ENCODE data around the gene SERPINA5. TPM values are rescaled to one million over a fixed set of nuclear protein-coding genes. Genes with fewer than 3 reads are reported as not detected.
"Not testable (repeated sequence)": the region's sequence is repeated elsewhere in the genome, so short reads cannot be mapped to it uniquely, and the experiment has no call there.

SERPINA5 gene
- polyA plus RNA-seq, 4 donors = 2.9 to 12.8 (median 9.4) TPM

- DNase-seq (ENCODE audit: low read depth in 4 of 4, low spot score in 3 of 4) = no peak
Measured at GRCh38 chr14:94621358-94622134, 40.3 kb downstream of the SERPINA5 start.

- DNase-seq (ENCODE audit: low read depth in 4 of 4, low spot score in 3 of 4) = no peak
Measured at GRCh38 chr14:94622653-94623421, 41.6 kb downstream of the SERPINA5 start.

- DNase-seq (ENCODE audit: low read depth in 4 of 4, low spot score in 3 of 4) = no peak
Measured at GRCh38 chr14:94623422-94623809, 42.2 kb downstream of the SERPINA5 start.

GRCh38 chr14:94623856-94624499 lies 42.8 kb downstream of the SERPINA5 start:
- no peak for DNase-seq (ENCODE audit: low read depth in 4 of 4, low spot score in 3 of 4)

GRCh38 chr14:94624537-94625352 lies 43.5 kb downstream of the SERPINA5 start:
- no peak for DNase-seq (ENCODE audit: low read depth in 4 of 4, low spot score in 3 of 4)

GRCh38 chr14:94625353-94625635 lies 44.1 kb downstream of the SERPINA5 start:
- no peak for DNase-seq (ENCODE audit: low read depth in 4 of 4, low spot score in 3 of 4)

- no peak for DNase-seq (ENCODE audit: low read depth in 4 of 4, low spot score in 3 of 4)
Measured at GRCh38 chr14:94628578-94628977, 47.4 kb downstream of the SERPINA5 start.

GRCh38 chr14:94630396-94630795 lies 49.2 kb downstream of the SERPINA5 start:
- no peak for DNase-seq (ENCODE audit: low read depth in 4 of 4, low spot score in 3 of 4)

GRCh38 chr14:94631050-94631449 lies 49.8 kb downstream of the SERPINA5 start:
- DNase-seq (ENCODE audit: low read depth in 4 of 4, low spot score in 3 of 4) = no peak

- DNase-seq (ENCODE audit: low read depth in 4 of 4, low spot score in 3 of 4) = no peak
Measured at GRCh38 chr14:94631536-94632304, 50.5 kb downstream of the SERPINA5 start.

- no peak for DNase-seq (ENCODE audit: low read depth in 4 of 4, low spot score in 3 of 4)
Measured at GRCh38 chr14:94632305-94632590, 51.0 kb downstream of the SERPINA5 start.

- DNase-seq (ENCODE audit: low read depth in 4 of 4, low spot score in 3 of 4) = no peak
Measured at GRCh38 chr14:94633121-94633520, 51.9 kb downstream of the SERPINA5 start.

GRCh38 chr14:94635154-94635553 lies 53.9 kb downstream of the SERPINA5 start:
- DNase-seq (ENCODE audit: low read depth in 4 of 4, low spot score in 3 of 4) = no peak

- no peak for DNase-seq (ENCODE audit: low read depth in 4 of 4, low spot score in 3 of 4)
Measured at GRCh38 chr14:94636744-94637412, 55.7 kb downstream of the SERPINA5 start.

GRCh38 chr14:94637814-94638213 lies 56.6 kb downstream of the SERPINA5 start:
- not testable (repeated sequence) for DNase-seq (ENCODE audit: low read depth in 4 of 4, low spot score in 3 of 4)

GRCh38 chr14:94638339-94638738 lies 57.1 kb downstream of the SERPINA5 start:
- DNase-seq (ENCODE audit: low read depth in 4 of 4, low spot score in 3 of 4) = peak in 1 of 4 donors; percentile 11

- DNase-seq (ENCODE audit: low read depth in 4 of 4, low spot score in 3 of 4) = no peak
Measured at GRCh38 chr14:94638961-94639817, 58.0 kb downstream of the SERPINA5 start.

- DNase-seq (ENCODE audit: low read depth in 4 of 4, low spot score in 3 of 4) = no peak
Measured at GRCh38 chr14:94640721-94641631, 59.8 kb downstream of the SERPINA5 start.
